Panc1 (cell line): Measurements from ENCODE around the gene RAP2C.

Experiments
- CTCF ChIP-seq: fragments of 450-650 bp; IDR thresholded peaks from 2 replicates; pipeline ENCODE4 v1.5.1; 2017; ENCODE audit warnings: mild to moderate bottlenecking
- POLR2AphosphoS5 ChIP-seq: IDR thresholded peaks from 2 replicates; pipeline ENCODE4 v1.6.1; 2012; ENCODE audit warnings: mild to moderate bottlenecking, low read depth, low read length, moderate library complexity
- REST ChIP-seq, 2 experiments: IDR thresholded peaks; 2 replicates each; pipeline ENCODE4 v1.6.1; 2011 to 2012; ENCODE audit warnings: low read depth in 2 of 2, control low read depth in 1 of 2, low read length in 1 of 2, mild to moderate bottlenecking in 1 of 2, moderate library complexity in 1 of 2; ENCODE audit not compliant: insufficient read depth in 1 of 2
- SIN3A ChIP-seq: IDR thresholded peaks from 2 replicates; pipeline ENCODE4 v1.6.1; 2012; ENCODE audit warnings: low read depth, mild to moderate bottlenecking, low read length, moderate library complexity, borderline replicate concordance; ENCODE audit not compliant: insufficient read depth
- TCF7L2 ChIP-seq: IDR thresholded peaks from 2 replicates; pipeline ENCODE4 v1.6.1; 2011; ENCODE audit warnings: mild to moderate bottlenecking, low read depth, low read length, inconsistent platforms

DNA sequence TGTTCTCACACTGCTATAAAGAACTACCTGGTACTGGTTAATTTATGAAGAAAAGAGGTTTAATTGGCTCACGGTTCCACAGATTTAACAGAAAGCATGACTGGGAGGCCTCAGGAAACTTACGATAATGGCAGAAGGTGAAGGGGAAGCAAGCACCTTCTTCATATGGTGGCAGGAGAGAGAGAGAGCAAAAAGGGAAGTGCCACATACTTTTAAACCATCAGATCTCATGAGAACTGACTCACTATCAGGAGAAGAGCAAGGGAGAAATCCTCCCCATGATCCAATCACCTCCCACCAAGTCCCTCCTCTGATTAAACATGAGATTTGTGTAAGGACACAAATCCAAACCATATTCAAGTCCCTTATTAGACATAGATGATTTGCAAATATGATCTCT is 12.3 kb upstream of the RAP2C start:
- TF ChIP-seq CTCF (no peak), TCF7L2 (no peak), SIN3A (no peak), REST (IDR thresholded peaks at IDR 0.05; ENCODE audit: insufficient read depth in 1 of 2, low read depth in 2 of 2, low read length in 1 of 2) (no peak), POLR2AphosphoS5 (no peak)
